GM23338 (cell line): ENCODE results near the gene KLHL12. TPM values are rescaled to one million over a fixed set of nuclear protein-coding genes. Genes with fewer than 3 reads are reported as not detected.

ENCODE experiments used
- ATAC-seq: fragments of 200-7000 bp; cut with Tn5 transposase; 3 replicates; pipeline ENCODE4 v1.9.1; 2020
- DNase-seq: peaks from one replicate; pipeline ENCODE4 v3.0.0-alpha.2; 2015; ENCODE audit warnings: low spot score
- H2AFZ ChIP-seq: fragments of 200-600 bp; sonication (generic); 2 replicates; pipeline ENCODE4 v1.8.0; 2016; ENCODE audit warnings: antibody characterized with exemption, mild to moderate bottlenecking, moderate library complexity
- H3F3A ChIP-seq: fragments of 200-600 bp; sonication (generic); replicated peaks from 2 replicates; pipeline ENCODE4 v1.8.0; 2017; ENCODE audit warnings: antibody characterized with exemption, mixed run types, low read depth
- H3K27ac ChIP-seq: fragments of 200-600 bp; sonication (generic); 2 replicates; pipeline ENCODE4 v1.6.1; 2016; ENCODE audit warnings: low read depth
- H3K27me3 ChIP-seq: fragments of 200-600 bp; sonication (generic); 2 replicates; pipeline ENCODE4 v1.8.0; 2016; ENCODE audit warnings: mild to moderate bottlenecking, mixed run types, moderate library complexity; ENCODE audit not compliant: insufficient read depth
- H3K36me3 ChIP-seq: fragments of 200-600 bp; sonication (generic); 2 replicates; pipeline ENCODE4 v1.8.0; 2016; ENCODE audit warnings: mild to moderate bottlenecking; ENCODE audit not compliant: insufficient read depth
- H3K4me1 ChIP-seq: fragments of 200-600 bp; sonication (generic); 2 replicates; pipeline ENCODE4 v1.8.0; 2016; ENCODE audit warnings: mild to moderate bottlenecking, moderate library complexity; ENCODE audit not compliant: insufficient read depth
- H3K4me2 ChIP-seq: fragments of 200-600 bp; sonication (generic); 2 replicates; pipeline ENCODE4 v1.7.1; 2017; ENCODE audit warnings: mixed run types
- H3K4me3 ChIP-seq: fragments of 200-600 bp; sonication (generic); 2 replicates; pipeline ENCODE4 v1.6.1; 2016; ENCODE audit warnings: mixed run types
- H3K79me2 ChIP-seq: fragments of 200-600 bp; sonication (generic); replicated peaks from 2 replicates; pipeline ENCODE4 v1.8.0; 2017; ENCODE audit warnings: mild to moderate bottlenecking; ENCODE audit not compliant: insufficient read depth
- H3K9me2 ChIP-seq: fragments of 200-600 bp; sonication (generic); 2 replicates; pipeline ENCODE4 v1.8.0; 2017; ENCODE audit not compliant: insufficient read depth
- H4K20me1 ChIP-seq: fragments of 200-600 bp; sonication (generic); replicated peaks from 2 replicates; pipeline ENCODE4 v1.8.0; 2017; ENCODE audit warnings: mild to moderate bottlenecking; ENCODE audit not compliant: insufficient read depth
- H3K27ac Mint-ChIP-seq: 2 replicates; pipeline ENCODE4 v1.8.0; 2020; ENCODE audit warnings: inconsistent platforms, mild to moderate bottlenecking, moderate library complexity, mixed read lengths
- H3K27me3 Mint-ChIP-seq: 3 replicates; pipeline ENCODE4 v1.8.0; 2022; ENCODE audit warnings: low read depth, mild to moderate bottlenecking, moderate library complexity, mixed read lengths, inconsistent platforms; ENCODE audit not compliant: insufficient read depth, poor library complexity
- H3K36me3 Mint-ChIP-seq: 3 replicates; pipeline ENCODE4 v1.8.0; 2021; ENCODE audit warnings: low read depth, mild to moderate bottlenecking, inconsistent platforms, moderate library complexity, mixed read lengths
- H3K4me1 Mint-ChIP-seq: 3 replicates; pipeline ENCODE4 v1.8.0; 2020; ENCODE audit warnings: mild to moderate bottlenecking, inconsistent platforms, mixed read lengths
- H3K4me3 Mint-ChIP-seq: 3 replicates; pipeline ENCODE4 v1.8.0; 2021; ENCODE audit warnings: moderate library complexity, mild to moderate bottlenecking, inconsistent platforms, mixed read lengths
- H3K9me3 Mint-ChIP-seq: 3 replicates; pipeline ENCODE4 v1.8.0; 2020; ENCODE audit warnings: moderate library complexity, mild to moderate bottlenecking, inconsistent platforms, mixed read lengths
- CREB1 ChIP-seq: fragments of 250-450 bp; sonication (Bioruptor Pico); IDR thresholded peaks from 2 replicates; pipeline ENCODE4 v1.5.0; 2020; ENCODE audit warnings: low read depth, mild to moderate bottlenecking, moderate library complexity
- ETS1 ChIP-seq: IDR thresholded peaks from 2 replicates; pipeline ENCODE4 v1.6.1; 2016; ENCODE audit warnings: antibody characterized with exemption
- POLR2AphosphoS5 ChIP-seq: IDR thresholded peaks from 2 replicates; pipeline ENCODE4 v1.6.1; 2016; ENCODE audit warnings: antibody characterized with exemption, low read depth
- STAT1 ChIP-seq: IDR thresholded peaks from one replicate; pipeline ENCODE4 v1.6.1; 2016; ENCODE audit warnings: antibody characterized with exemption; ENCODE audit not compliant: unreplicated experiment
- ZNF114 ChIP-seq: fragments of 250-450 bp; sonication (Bioruptor Pico); IDR thresholded peaks from 2 replicates; pipeline ENCODE4 v1.5.0; 2020; ENCODE audit warnings: mild to moderate bottlenecking, moderate library complexity
- polyA plus RNA-seq: library from polyadenylated mRNA; unstranded; fragments of >200 nt; fragmentation: Nextera tagmentation; extraction: Ambion mirVana; gene quantifications from 2 replicates; pipeline ENCODE4 v1.2.1, GENCODE V29; 2016
- total RNA-seq: library from RNA; depleted of rRNA; stranded (reverse); fragments of >200 nt; shearing (Covaris generic); gene quantifications from 2 replicates; pipeline ENCODE4 v1.2.3, GENCODE V29; 2014
- TF ChIP-seq, protein P1 (sequence below): fragments of 250-450 bp; sonication (Bioruptor Pico); IDR thresholded peaks from 2 replicates; pipeline ENCODE4 v1.5.0; 2020; ENCODE audit warnings: mild to moderate bottlenecking, moderate library complexity
- TF ChIP-seq, protein P2 (sequence below): IDR thresholded peaks from one replicate; pipeline ENCODE4 v1.6.1; 2018; ENCODE audit warnings: antibody characterized with exemption; ENCODE audit not compliant: unreplicated experiment
- TF ChIP-seq, protein P3 (sequence below), 2 experiments: fragments of 200-600 bp in 1 of 2; sonication (generic) in 1 of 2; conservative IDR thresholded peaks; 2 replicates each; pipeline versions ENCODE4 v1.5.1 to v1.6.1; 2016 to 2017; ENCODE audit warnings: antibody characterized with exemption in 2 of 2, low read depth in 2 of 2, mild to moderate bottlenecking in 2 of 2, moderate library complexity in 1 of 2

Gene KLHL12
- total and polyA plus RNA-seq, 2 experiments from 2014 or later: 14.6 to 27.5 TPM

- no peaks in the 10 kb centered on the region for H3K9me3 Mint-ChIP-seq
- H2AFZ ChIP-seq: no peak overlapping the region
- peaks cover 10% of the 10 kb centered on the region for H3K4me1 Mint-ChIP-seq
- H3F3A ChIP-seq: 0 out of 2 replicates have a peak, but pooled peaks cover 7% of the 10 kb centered on the region
- H3K27ac Mint-ChIP-seq: no peak overlapping the region
- TF ChIP-seq ETS1: no peak
- no peak for TF ChIP-seq CREB1 (CRISPR knock-in tag)
- no peak for TF ChIP-seq STAT1
- no peak for TF ChIP-seq POLR2AphosphoS5
- TF ChIP-seq, protein P1, sequence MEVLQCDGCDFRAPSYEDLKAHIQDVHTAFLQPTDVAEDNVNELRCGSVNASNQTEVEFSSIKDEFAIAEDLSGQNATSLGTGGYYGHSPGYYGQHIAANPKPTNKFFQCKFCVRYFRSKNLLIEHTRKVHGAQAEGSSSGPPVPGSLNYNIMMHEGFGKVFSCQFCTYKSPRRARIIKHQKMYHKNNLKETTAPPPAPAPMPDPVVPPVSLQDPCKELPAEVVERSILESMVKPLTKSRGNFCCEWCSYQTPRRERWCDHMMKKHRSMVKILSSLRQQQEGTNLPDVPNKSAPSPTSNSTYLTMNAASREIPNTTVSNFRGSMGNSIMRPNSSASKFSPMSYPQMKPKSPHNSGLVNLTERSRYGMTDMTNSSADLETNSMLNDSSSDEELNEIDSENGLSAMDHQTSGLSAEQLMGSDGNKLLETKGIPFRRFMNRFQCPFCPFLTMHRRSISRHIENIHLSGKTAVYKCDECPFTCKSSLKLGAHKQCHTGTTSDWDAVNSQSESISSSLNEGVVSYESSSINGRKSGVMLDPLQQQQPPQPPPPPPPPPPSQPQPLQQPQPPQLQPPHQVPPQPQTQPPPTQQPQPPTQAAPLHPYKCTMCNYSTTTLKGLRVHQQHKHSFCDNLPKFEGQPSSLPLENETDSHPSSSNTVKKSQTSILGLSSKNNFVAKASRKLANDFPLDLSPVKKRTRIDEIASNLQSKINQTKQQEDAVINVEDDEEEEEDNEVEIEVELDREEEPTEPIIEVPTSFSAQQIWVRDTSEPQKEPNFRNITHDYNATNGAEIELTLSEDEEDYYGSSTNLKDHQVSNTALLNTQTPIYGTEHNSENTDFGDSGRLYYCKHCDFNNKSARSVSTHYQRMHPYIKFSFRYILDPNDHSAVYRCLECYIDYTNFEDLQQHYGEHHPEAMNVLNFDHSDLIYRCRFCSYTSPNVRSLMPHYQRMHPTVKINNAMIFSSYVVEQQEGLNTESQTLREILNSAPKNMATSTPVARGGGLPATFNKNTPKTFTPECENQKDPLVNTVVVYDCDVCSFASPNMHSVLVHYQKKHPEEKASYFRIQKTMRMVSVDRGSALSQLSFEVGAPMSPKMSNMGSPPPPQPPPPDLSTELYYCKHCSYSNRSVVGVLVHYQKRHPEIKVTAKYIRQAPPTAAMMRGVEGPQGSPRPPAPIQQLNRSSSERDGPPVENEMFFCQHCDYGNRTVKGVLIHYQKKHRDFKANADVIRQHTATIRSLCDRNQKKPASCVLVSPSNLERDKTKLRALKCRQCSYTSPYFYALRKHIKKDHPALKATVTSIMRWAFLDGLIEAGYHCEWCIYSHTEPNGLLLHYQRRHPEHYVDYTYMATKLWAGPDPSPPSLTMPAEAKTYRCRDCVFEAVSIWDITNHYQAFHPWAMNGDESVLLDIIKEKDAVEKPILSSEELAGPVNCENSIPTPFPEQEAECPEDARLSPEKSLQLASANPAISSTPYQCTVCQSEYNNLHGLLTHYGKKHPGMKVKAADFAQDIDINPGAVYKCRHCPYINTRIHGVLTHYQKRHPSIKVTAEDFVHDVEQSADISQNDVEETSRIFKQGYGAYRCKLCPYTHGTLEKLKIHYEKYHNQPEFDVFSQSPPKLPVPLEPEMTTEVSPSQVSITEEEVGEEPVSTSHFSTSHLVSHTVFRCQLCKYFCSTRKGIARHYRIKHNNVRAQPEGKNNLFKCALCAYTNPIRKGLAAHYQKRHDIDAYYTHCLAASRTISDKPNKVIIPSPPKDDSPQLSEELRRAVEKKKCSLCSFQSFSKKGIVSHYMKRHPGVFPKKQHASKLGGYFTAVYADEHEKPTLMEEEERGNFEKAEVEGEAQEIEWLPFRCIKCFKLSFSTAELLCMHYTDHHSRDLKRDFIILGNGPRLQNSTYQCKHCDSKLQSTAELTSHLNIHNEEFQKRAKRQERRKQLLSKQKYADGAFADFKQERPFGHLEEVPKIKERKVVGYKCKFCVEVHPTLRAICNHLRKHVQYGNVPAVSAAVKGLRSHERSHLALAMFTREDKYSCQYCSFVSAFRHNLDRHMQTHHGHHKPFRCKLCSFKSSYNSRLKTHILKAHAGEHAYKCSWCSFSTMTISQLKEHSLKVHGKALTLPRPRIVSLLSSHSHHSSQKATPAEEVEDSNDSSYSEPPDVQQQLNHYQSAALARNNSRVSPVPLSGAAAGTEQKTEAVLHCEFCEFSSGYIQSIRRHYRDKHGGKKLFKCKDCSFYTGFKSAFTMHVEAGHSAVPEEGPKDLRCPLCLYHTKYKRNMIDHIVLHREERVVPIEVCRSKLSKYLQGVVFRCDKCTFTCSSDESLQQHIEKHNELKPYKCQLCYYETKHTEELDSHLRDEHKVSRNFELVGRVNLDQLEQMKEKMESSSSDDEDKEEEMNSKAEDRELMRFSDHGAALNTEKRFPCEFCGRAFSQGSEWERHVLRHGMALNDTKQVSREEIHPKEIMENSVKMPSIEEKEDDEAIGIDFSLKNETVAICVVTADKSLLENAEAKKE (CRISPR knock-in tag): no peak
- no peak for TF ChIP-seq ZNF114 (CRISPR knock-in tag)
- TF ChIP-seq, protein P2, sequence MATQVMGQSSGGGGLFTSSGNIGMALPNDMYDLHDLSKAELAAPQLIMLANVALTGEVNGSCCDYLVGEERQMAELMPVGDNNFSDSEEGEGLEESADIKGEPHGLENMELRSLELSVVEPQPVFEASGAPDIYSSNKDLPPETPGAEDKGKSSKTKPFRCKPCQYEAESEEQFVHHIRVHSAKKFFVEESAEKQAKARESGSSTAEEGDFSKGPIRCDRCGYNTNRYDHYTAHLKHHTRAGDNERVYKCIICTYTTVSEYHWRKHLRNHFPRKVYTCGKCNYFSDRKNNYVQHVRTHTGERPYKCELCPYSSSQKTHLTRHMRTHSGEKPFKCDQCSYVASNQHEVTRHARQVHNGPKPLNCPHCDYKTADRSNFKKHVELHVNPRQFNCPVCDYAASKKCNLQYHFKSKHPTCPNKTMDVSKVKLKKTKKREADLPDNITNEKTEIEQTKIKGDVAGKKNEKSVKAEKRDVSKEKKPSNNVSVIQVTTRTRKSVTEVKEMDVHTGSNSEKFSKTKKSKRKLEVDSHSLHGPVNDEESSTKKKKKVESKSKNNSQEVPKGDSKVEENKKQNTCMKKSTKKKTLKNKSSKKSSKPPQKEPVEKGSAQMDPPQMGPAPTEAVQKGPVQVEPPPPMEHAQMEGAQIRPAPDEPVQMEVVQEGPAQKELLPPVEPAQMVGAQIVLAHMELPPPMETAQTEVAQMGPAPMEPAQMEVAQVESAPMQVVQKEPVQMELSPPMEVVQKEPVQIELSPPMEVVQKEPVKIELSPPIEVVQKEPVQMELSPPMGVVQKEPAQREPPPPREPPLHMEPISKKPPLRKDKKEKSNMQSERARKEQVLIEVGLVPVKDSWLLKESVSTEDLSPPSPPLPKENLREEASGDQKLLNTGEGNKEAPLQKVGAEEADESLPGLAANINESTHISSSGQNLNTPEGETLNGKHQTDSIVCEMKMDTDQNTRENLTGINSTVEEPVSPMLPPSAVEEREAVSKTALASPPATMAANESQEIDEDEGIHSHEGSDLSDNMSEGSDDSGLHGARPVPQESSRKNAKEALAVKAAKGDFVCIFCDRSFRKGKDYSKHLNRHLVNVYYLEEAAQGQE: no peak
- TF ChIP-seq, protein P3, sequence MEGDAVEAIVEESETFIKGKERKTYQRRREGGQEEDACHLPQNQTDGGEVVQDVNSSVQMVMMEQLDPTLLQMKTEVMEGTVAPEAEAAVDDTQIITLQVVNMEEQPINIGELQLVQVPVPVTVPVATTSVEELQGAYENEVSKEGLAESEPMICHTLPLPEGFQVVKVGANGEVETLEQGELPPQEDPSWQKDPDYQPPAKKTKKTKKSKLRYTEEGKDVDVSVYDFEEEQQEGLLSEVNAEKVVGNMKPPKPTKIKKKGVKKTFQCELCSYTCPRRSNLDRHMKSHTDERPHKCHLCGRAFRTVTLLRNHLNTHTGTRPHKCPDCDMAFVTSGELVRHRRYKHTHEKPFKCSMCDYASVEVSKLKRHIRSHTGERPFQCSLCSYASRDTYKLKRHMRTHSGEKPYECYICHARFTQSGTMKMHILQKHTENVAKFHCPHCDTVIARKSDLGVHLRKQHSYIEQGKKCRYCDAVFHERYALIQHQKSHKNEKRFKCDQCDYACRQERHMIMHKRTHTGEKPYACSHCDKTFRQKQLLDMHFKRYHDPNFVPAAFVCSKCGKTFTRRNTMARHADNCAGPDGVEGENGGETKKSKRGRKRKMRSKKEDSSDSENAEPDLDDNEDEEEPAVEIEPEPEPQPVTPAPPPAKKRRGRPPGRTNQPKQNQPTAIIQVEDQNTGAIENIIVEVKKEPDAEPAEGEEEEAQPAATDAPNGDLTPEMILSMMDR (conservative IDR thresholded peaks at IDR 0.05; ENCODE audit: low read depth in 2 of 2): no peak
- H3K27ac ChIP-seq: no peak overlapping the region
- H3K4me3 Mint-ChIP-seq: no peak overlapping the region
- H3K36me3 Mint-ChIP-seq: peaks cover 18% of the 10 kb centered on the region
- H3K4me1 ChIP-seq: peaks cover 8% of the 10 kb centered on the region
- H4K20me1 ChIP-seq: no peaks in the 10 kb centered on the region
- no peak overlapping the region for H3K4me2 ChIP-seq
- H3K27me3 Mint-ChIP-seq: peaks cover 9% of the 10 kb centered on the region
- no peak overlapping the region for H3K4me3 ChIP-seq
- ATAC-seq: no peak
- H3K9me2 ChIP-seq: no peaks in the 10 kb centered on the region
- H3K36me3 ChIP-seq: no peaks in the 10 kb centered on the region
- H3K79me2 ChIP-seq: no peaks in the 10 kb centered on the region
- H3K27me3 ChIP-seq: no peaks in the 10 kb centered on the region
- no peak for DNase-seq
These were observed 78.9 kb downstream of the KLHL12 start for GRCh38 chr1:202848191-202848542.
